Measurements from ENCODE around the gene MYO6. TPM values are rescaled to one million over a fixed set of nuclear protein-coding genes. Genes with fewer than 3 reads are reported as not detected.

MYO6 gene
- total and polyA plus RNA-seq, 2 of the 8 experiments (the other 6 are each of a cell fraction or from before 2014, with no cell fraction given), result 8.3 to 21.9 TPM

- no peaks in the 10 kb centered on the region for H4K20me1 ChIP-seq (replicated peaks in 1 of 2; ENCODE audit: control insufficient read depth in 1 of 2, insufficient read depth in 2 of 2, low read length in 2 of 2)
- no peak overlapping the region for H2AK5ac ChIP-seq (ENCODE audit: low read depth, low read length)
- no peaks in the 10 kb centered on the region for H3K36me3 ChIP-seq (ENCODE audit: control insufficient read depth in 2 of 4, insufficient read depth in 4 of 4, low read length in 3 of 4)
- H2AFZ ChIP-seq (ENCODE audit: low read length), result no peak overlapping the region
- H3K79me2 ChIP-seq (ENCODE audit: control insufficient read depth in 1 of 2, insufficient read depth in 2 of 2, low read length in 2 of 2), result no peaks in the 10 kb centered on the region
- H3K9me3 ChIP-seq (ENCODE audit: insufficient read depth in 2 of 2, low read depth in 1 of 2, low read length in 1 of 2), result no peaks in the 10 kb centered on the region
- H2BK120ac ChIP-seq (replicated peaks; ENCODE audit: low read depth, low read length), result no peak overlapping the region
- no peak overlapping the region for H3K4me3 ChIP-seq (ENCODE audit: extremely low read depth in 1 of 4, insufficient read depth in 2 of 4, low read depth in 3 of 4, low read length in 4 of 4)
- no peak overlapping the region for H3K27ac ChIP-seq (ENCODE audit: low read depth, low read length)
- no peak overlapping the region for H4K5ac ChIP-seq (ENCODE audit: insufficient read length, low read depth, low read length)
- no peak overlapping the region for H3K9ac ChIP-seq (replicated peaks in 1 of 4; ENCODE audit: extremely low read depth in 1 of 4, low read depth in 3 of 4, low read length in 3 of 4)
- H4K91ac ChIP-seq (replicated peaks; ENCODE audit: insufficient read length, low read length), result no peak overlapping the region
- DNase-seq (ENCODE audit: low read depth in 1 of 2, low spot score in 2 of 2), result no peak
- no peak overlapping the region for H3K23ac ChIP-seq (ENCODE audit: insufficient read length)
- no peak overlapping the region for H2BK20ac ChIP-seq (ENCODE audit: low read length)
- H3K18ac ChIP-seq (ENCODE audit: extremely low read depth, low read length), result no peak overlapping the region
- no peak overlapping the region for H2BK5ac ChIP-seq (ENCODE audit: low read depth, low read length)
- no peak overlapping the region for H2BK12ac ChIP-seq (ENCODE audit: low read depth, low read length)
- H3K27me3 ChIP-seq (replicated peaks in 1 of 4; ENCODE audit: control insufficient read depth in 3 of 4, extremely low read depth in 1 of 4, insufficient read depth in 3 of 4, low read length in 3 of 4), result peaks cover 0 to 9% (median 2%) of the 10 kb centered on the region in 4 experiments; a peak in 3 of 7 replicates
- no peak for FAIRE-seq
- no peaks in the 10 kb centered on the region for H3K23me2 ChIP-seq (ENCODE audit: low read depth, low read length)
- CTCF ChIA-PET (ENCODE audit: partially characterized antibody), result interaction anchor here (0.6 to 5.7 kb wide), 26 partner anchors 8 to 1533 kb away, joined by 3 to 84 read pairs (median 4); no protein-coding TSS in a partner anchor
- H4K8ac ChIP-seq (ENCODE audit: extremely low read depth, insufficient read depth, low read length), result no peak overlapping the region
- no peak overlapping the region for H3K56ac ChIP-seq (replicated peaks; ENCODE audit: insufficient read length, low read depth, low read length)
- no peak overlapping the region for H3K4ac ChIP-seq (replicated peaks; ENCODE audit: insufficient read length, low read depth, low read length)
- H3K4me1 ChIP-seq (replicated peaks in 1 of 4; ENCODE audit: control insufficient read depth in 3 of 4, insufficient read depth in 4 of 4, low read length in 3 of 4), result peaks cover 0 to 2% (median 0%) of the 10 kb centered on the region in 4 experiments; a peak in 2 of 7 replicates
- H3K14ac ChIP-seq (ENCODE audit: insufficient read length), result no peak overlapping the region
- no peaks in the 10 kb centered on the region for H3K79me1 ChIP-seq (ENCODE audit: low read depth, low read length)
- POLR2A ChIA-PET (ENCODE audit: partially characterized antibody), result no interaction called here
- H3K4me2 ChIP-seq (ENCODE audit: insufficient read depth in 1 of 2, low read depth in 2 of 2, low read length in 2 of 2), result no peak overlapping the region
- 90% methylated on average over 7 of the region's 7 CpGs; no CpG with 5 or more reads in 1 of the 2 experiments for WGBS, 2 experiments (ENCODE audit: extremely low coverage in 1 of 2, insufficient coverage in 1 of 2, insufficient read length in 1 of 2, insufficient replicate concordance in 2 of 2, low coverage in 1 of 2, low lambda C conversion rate in 2 of 2, missing lambda C conversion rate in 1 of 2)
- H2BK15ac ChIP-seq (ENCODE audit: low read length), result no peak overlapping the region
- TF ChIP-seq KDM1A (IDR thresholded peaks at IDR 0.05; ENCODE audit: borderline replicate concordance, low read length) (no peak), SAP30 (IDR thresholded peaks at IDR 0.05; ENCODE audit: insufficient read depth, insufficient replicate concordance, low read length) (no peak), TAF7 (optimal IDR thresholded peaks at IDR 0.05; ENCODE audit: borderline replicate concordance, low read depth, low read length) (no peak), CTCF (IDR thresholded peaks at IDR 0.05; ENCODE audit: control extremely low read depth in 1 of 3, insufficient read depth in 1 of 3, low read depth in 1 of 3, low read length in 3 of 3) (no peak), RBBP5 (IDR thresholded peaks at IDR 0.05; ENCODE audit: borderline replicate concordance, low read depth, low read length) (no peak), GTF2F1 (IDR thresholded peaks at IDR 0.05; ENCODE audit: borderline replicate concordance, low read depth, low read length) (no peak), CEBPB (IDR thresholded peaks at IDR 0.05; ENCODE audit: low read depth, low read length) (no peak), CBX8 (IDR thresholded peaks at IDR 0.05; ENCODE audit: borderline replicate concordance, low read depth, low read length) (no peak), ATF3 (IDR thresholded peaks at IDR 0.05; ENCODE audit: insufficient read depth, low read depth, low read length) (no peak), NRF1 (IDR thresholded peaks at IDR 0.05; ENCODE audit: low read depth, low read length) (no peak)
These were observed 184.4 kb downstream of the MYO6 start for GRCh38 chr6:75933387-75933975.

Measured in H1 (cell line).